GM23248 (cell line): Measurements from ENCODE around the gene SYMPK.

ENCODE experiments used
- EZH2 ChIP-seq: fragments of 200-600 bp; sonication (generic); IDR thresholded peaks from 2 replicates; pipeline ENCODE4 v1.6.1; 2018; ENCODE audit warnings: antibody characterized with exemption, mild to moderate bottlenecking; ENCODE audit not compliant: insufficient read depth, poor library complexity, severe bottlenecking
- EZH2phosphoT487 ChIP-seq: fragments of 200-600 bp; sonication (generic); IDR thresholded peaks from 2 replicates; pipeline ENCODE4 v1.6.1; 2018; ENCODE audit warnings: antibody characterized with exemption, moderate library complexity, mild to moderate bottlenecking, low read depth; ENCODE audit not compliant: insufficient read depth

- TF ChIP-seq EZH2phosphoT487 (no peak), EZH2 (no peak)
These were observed 63.9 kb downstream of the SYMPK start for GRCh38 chr19:45798995-45799517.
